Right atrium auricular region (tissue), 2 donors: Measurements from ENCODE around the gene SUCLA2. TPM values are rescaled to one million over a fixed set of nuclear protein-coding genes. Genes with fewer than 3 reads are reported as not detected.

ENCODE experiments used
- DNase-seq: peaks from one replicate; pipeline ENCODE4 v3.0.0-alpha.2; 2019; ENCODE audit warnings: low spot score
- H3K27ac ChIP-seq, 2 donors: fragments of 200-600 bp; sonication (generic); 1 replicate in 1 of 2; 2 replicates in 1 of 2; pipeline ENCODE4 v1.5.1; 2016 to 2019
- H3K27me3 ChIP-seq, 2 donors: fragments of 200-600 bp; sonication (generic); one replicate each; pipeline versions ENCODE4 v1.5.1 to v1.6.0; 2017 to 2019
- H3K36me3 ChIP-seq: fragments of 200-600 bp; sonication (generic); one replicate; pipeline ENCODE4 v1.5.1; 2016
- H3K4me1 ChIP-seq, 2 donors: fragments of 200-600 bp; sonication (generic); one replicate each; pipeline versions ENCODE4 v1.5.1 to v1.6.0; 2017 to 2019
- H3K4me3 ChIP-seq, 2 donors: fragments of 200-600 bp; sonication (generic); 1 replicate in 1 of 2; 2 replicates in 1 of 2; pipeline ENCODE4 v1.5.1; 2017 to 2019; ENCODE audit warnings: mild to moderate bottlenecking in 1 of 2, moderate library complexity in 1 of 2
- H3K9me3 ChIP-seq, 2 donors: fragments of 200-600 bp; sonication (generic); one replicate each; pipeline ENCODE4 v1.5.1; 2019
- CTCF ChIP-seq, 2 donors: fragments of 200-600 bp; sonication (generic); IDR thresholded peaks; one replicate each; pipeline ENCODE4 v1.5.1; 2019; ENCODE audit warnings: antibody characterized with exemption in 2 of 2
- total RNA-seq, 2 donors: library from RNA; depleted of rRNA; stranded (reverse); fragments of >200 nt; gene quantifications; one replicate each; pipeline ENCODE4 v1.1.0, GENCODE V29; 2016

SUCLA2 gene
- total RNA-seq, 2 donors from 2014 or later = 50.3 to 98.3 TPM

- H3K36me3 ChIP-seq = no peaks in the 10 kb centered on the region
- H3K9me3 ChIP-seq = no peaks in the 10 kb centered on the region
- DNase-seq = no peak
- no peak overlapping the region for H3K4me3 ChIP-seq
- H3K4me1 ChIP-seq = no peaks in the 10 kb centered on the region
- H3K27me3 ChIP-seq = no peaks in the 10 kb centered on the region
- H3K27ac ChIP-seq = no peak overlapping the region
- TF ChIP-seq CTCF (IDR thresholded peaks at IDR 0.05) = no peak
These were observed 18.7 kb upstream of the SUCLA2 start for GRCh38 chr13:48019796-48020195.

GRCh38 chr13:48018637-48019036 lies 17.6 kb upstream of the SUCLA2 start:
- Histone ChIP-seq H3K4me1 (no peaks in the 10 kb centered on the region), H3K4me3 (no peak overlapping the region), H3K27me3 (no peaks in the 10 kb centered on the region), H3K27ac (no peak overlapping the region), H3K9me3 (no peaks in the 10 kb centered on the region), H3K36me3 (no peaks in the 10 kb centered on the region)
- no peak for DNase-seq
- TF ChIP-seq CTCF (IDR thresholded peaks at IDR 0.05) = no peak

- H3K27ac ChIP-seq = no peak overlapping the region
- H3K4me1 ChIP-seq = no peaks in the 10 kb centered on the region
- H3K4me3 ChIP-seq = no peak overlapping the region
- DNase-seq = no peak
- no peaks in the 10 kb centered on the region for H3K36me3 ChIP-seq
- TF ChIP-seq CTCF (IDR thresholded peaks at IDR 0.05) = no peak
- no peaks in the 10 kb centered on the region for H3K9me3 ChIP-seq
- H3K27me3 ChIP-seq = no peaks in the 10 kb centered on the region
These were observed 13.3 kb upstream of the SUCLA2 start for GRCh38 chr13:48014359-48014758.

GRCh38 chr13:48012668-48013067 lies 11.6 kb upstream of the SUCLA2 start:
- Histone ChIP-seq H3K36me3 (no peaks in the 10 kb centered on the region), H3K9me3 (no peaks in the 10 kb centered on the region), H3K4me1 (no peaks in the 10 kb centered on the region), H3K4me3 (no peak overlapping the region), H3K27me3 (no peaks in the 10 kb centered on the region), H3K27ac (no peak overlapping the region)
- DNase-seq = no peak
- no peak for TF ChIP-seq CTCF (IDR thresholded peaks at IDR 0.05)

- H3K27me3 ChIP-seq = no peaks in the 10 kb centered on the region
- no peaks in the 10 kb centered on the region for H3K4me1 ChIP-seq
- no peak for DNase-seq
- no peaks in the 10 kb centered on the region for H3K36me3 ChIP-seq
- no peak for TF ChIP-seq CTCF (IDR thresholded peaks at IDR 0.05)
- H3K4me3 ChIP-seq = no peak overlapping the region
- no peaks in the 10 kb centered on the region for H3K9me3 ChIP-seq
- H3K27ac ChIP-seq = no peak overlapping the region
These were observed 9.6 kb upstream of the SUCLA2 start for GRCh38 chr13:48010698-48011097.

GRCh38 chr13:48009284-48009683 lies 8.2 kb upstream of the SUCLA2 start:
- no peak for DNase-seq
- H3K27me3 ChIP-seq = no peaks in the 10 kb centered on the region
- no peaks in the 10 kb centered on the region for H3K9me3 ChIP-seq
- H3K4me3 ChIP-seq = no peak overlapping the region
- no peaks in the 10 kb centered on the region for H3K36me3 ChIP-seq
- TF ChIP-seq CTCF (IDR thresholded peaks at IDR 0.05) = no peak
- no peak overlapping the region for H3K27ac ChIP-seq
- H3K4me1 ChIP-seq = no peaks in the 10 kb centered on the region
